Progenitor cell of endocrine pancreas (in vitro differentiated cells): Measurements from ENCODE around the gene CCDC122. TPM values are rescaled to one million over a fixed set of nuclear protein-coding genes. Genes with fewer than 3 reads are reported as not detected.

Experiments
- DNase-seq: peaks from one replicate; pipeline ENCODE4 v3.0.0; 2021; ENCODE audit warnings: low spot score; ENCODE audit not compliant: unreplicated experiment
- H3K27ac Mint-ChIP-seq: 2 replicates; pipeline ENCODE4 v1.8.0; 2021; ENCODE audit warnings: mild to moderate bottlenecking, moderate library complexity, mixed read lengths
- H3K27me3 Mint-ChIP-seq: 2 replicates; pipeline ENCODE4 v1.8.0; 2021; ENCODE audit warnings: mixed read lengths
- H3K36me3 Mint-ChIP-seq: 2 replicates; pipeline ENCODE4 v1.8.0; 2022; ENCODE audit warnings: mixed read lengths; ENCODE audit not compliant: insufficient read depth
- H3K4me1 Mint-ChIP-seq: 2 replicates; pipeline ENCODE4 v1.8.0; 2021; ENCODE audit warnings: low read depth, mixed read lengths
- H3K4me3 Mint-ChIP-seq: 2 replicates; pipeline ENCODE4 v1.8.0; 2021; ENCODE audit warnings: low read depth, mild to moderate bottlenecking, moderate library complexity, mixed read lengths
- H3K9me3 Mint-ChIP-seq: 2 replicates; pipeline ENCODE4 v1.8.0; 2021; ENCODE audit warnings: low read depth, mixed read lengths
- total RNA-seq: library from RNA; stranded (reverse); gene quantifications from 2 replicates; pipeline ENCODE4 v1.2.1, GENCODE V29; 2021
- TF ChIP-seq, protein P1 (sequence below): fragments of 200-600 bp; sonication (generic); IDR thresholded peaks from one replicate; pipeline ENCODE4 v1.5.0; 2021; ENCODE audit warnings: antibody characterized with exemption, mild to moderate bottlenecking; ENCODE audit not compliant: unreplicated experiment

The CCDC122 gene
- total RNA-seq, 1 donor from 2014 or later = 12.4 TPM

DNA sequence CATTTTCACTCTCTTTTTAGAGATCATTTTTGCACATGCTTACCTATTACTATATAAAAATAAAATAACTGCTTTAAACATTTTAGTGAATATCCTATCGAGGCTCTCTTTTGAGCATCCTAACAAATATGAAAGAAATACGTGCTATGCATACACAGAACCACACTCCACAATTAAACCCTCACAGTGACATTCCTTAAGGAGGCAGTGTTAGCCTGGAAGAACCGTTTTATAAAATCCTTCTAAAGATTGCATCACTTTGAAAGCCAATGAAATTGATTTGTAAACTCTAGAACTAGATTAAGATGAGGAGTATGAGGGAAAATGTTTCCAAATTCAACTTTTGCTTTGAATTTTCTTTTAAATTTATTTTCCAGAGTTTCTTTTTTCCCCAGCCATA lies 81.7 kb downstream of the CCDC122 start:
- peaks cover 9% of the 10 kb centered on the region for H3K4me1 Mint-ChIP-seq
- H3K36me3 Mint-ChIP-seq = peaks cover 2% of the 10 kb centered on the region
- H3K4me3 Mint-ChIP-seq = no peak overlapping the region
- no peaks in the 10 kb centered on the region for H3K9me3 Mint-ChIP-seq
- TF ChIP-seq, protein P1, sequence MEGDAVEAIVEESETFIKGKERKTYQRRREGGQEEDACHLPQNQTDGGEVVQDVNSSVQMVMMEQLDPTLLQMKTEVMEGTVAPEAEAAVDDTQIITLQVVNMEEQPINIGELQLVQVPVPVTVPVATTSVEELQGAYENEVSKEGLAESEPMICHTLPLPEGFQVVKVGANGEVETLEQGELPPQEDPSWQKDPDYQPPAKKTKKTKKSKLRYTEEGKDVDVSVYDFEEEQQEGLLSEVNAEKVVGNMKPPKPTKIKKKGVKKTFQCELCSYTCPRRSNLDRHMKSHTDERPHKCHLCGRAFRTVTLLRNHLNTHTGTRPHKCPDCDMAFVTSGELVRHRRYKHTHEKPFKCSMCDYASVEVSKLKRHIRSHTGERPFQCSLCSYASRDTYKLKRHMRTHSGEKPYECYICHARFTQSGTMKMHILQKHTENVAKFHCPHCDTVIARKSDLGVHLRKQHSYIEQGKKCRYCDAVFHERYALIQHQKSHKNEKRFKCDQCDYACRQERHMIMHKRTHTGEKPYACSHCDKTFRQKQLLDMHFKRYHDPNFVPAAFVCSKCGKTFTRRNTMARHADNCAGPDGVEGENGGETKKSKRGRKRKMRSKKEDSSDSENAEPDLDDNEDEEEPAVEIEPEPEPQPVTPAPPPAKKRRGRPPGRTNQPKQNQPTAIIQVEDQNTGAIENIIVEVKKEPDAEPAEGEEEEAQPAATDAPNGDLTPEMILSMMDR = no peak
- no peak for DNase-seq
- H3K27ac Mint-ChIP-seq = no peak overlapping the region
- no peaks in the 10 kb centered on the region for H3K27me3 Mint-ChIP-seq

DNA sequence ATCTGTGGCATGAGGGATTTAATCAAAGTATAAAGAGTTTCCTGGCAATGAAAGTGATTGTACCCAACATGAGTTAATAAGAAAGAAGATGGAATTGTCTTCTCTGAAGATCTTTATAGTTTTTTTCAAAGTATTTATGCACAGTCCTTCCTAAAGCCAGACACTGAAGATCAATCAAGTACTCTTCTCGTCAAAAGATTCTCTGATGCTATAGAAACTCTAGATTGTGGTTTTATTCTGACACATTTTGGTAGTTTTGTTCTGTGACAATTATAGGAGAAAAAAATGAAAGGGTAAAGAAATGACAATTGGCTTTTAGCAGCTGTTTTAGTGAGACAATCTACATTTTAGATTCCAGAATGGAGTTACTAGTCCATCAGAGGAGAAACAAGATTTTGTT lies 82.4 kb downstream of the CCDC122 start:
- Mint-ChIP-seq H3K27me3 (no peaks in the 10 kb centered on the region), H3K27ac (no peak overlapping the region), H3K36me3 (peaks cover 2% of the 10 kb centered on the region), H3K9me3 (no peaks in the 10 kb centered on the region), H3K4me3 (no peak overlapping the region), H3K4me1 (peaks cover 9% of the 10 kb centered on the region)
- TF ChIP-seq, protein P1 = no peak
- no peak for DNase-seq

DNA sequence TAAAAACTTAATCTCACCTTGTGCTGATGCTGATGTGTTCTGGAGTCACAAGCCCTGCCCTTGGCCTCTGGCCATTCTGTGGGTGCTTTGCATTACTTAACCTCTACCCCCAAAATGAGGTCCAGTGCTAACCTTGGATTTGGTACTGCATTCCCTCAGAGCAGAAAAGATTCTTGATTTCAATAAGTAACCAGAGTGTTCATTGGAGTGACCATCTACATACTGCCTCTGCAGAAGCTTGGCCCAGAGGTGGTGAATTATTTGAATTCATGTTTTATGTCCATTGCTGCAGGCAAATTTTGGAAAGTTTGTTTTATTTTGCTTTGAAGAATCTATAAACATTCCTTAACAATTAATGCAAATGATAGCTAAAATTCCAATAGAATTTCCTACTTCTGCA lies 85.1 kb downstream of the CCDC122 start:
- Mint-ChIP-seq H3K27ac (peak overlapping the region; percentile 82), H3K36me3 (peaks cover 2% of the 10 kb centered on the region), H3K4me1 (peaks cover 6% of the 10 kb centered on the region), H3K27me3 (peaks cover 4% of the 10 kb centered on the region), H3K4me3 (no peak overlapping the region), H3K9me3 (no peaks in the 10 kb centered on the region)
- TF ChIP-seq, protein P1 = no peak
- no peak for DNase-seq

DNA sequence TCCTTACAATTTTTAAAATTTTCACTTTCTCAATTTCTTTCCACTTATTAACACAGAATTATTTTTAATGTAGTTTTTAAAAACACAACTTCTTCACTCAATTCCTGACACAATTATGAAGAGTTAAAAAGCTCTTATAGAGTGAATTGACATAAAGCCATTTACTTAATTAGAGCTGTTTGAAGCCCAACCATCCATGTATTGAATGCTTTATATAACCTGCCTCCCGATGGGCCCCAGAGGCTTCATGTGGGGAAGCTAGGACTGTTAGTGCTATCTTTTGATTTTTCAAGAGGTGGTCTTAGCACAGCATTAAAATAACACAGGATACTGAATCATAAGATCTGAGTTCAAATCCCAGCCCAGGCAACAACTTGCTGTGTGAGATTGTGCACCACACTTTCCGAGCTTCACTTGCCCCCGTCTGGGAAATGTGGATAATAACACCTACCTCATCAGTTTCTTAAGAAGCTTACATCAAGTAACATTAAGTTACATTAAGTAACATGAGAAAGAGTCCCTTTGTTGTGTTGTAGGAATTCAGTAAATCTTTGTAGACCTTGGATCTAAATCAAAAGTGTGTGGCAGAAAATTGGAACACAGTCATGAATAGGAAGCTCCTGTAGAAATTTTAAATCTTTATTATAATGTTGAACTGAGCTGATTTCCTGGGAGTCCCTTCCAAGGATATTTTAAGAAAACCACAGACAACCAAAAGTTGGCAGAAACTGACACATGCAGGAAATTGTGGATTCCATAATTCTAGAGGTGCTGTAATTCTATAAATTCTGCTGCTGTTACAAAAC lies 87.3 kb downstream of the CCDC122 start:
- no peak overlapping the region for H3K4me3 Mint-ChIP-seq
- TF ChIP-seq, protein P1 = no peak
- no peak for DNase-seq
- H3K27me3 Mint-ChIP-seq = peaks cover 16% of the 10 kb centered on the region
- peaks cover 2% of the 10 kb centered on the region for H3K36me3 Mint-ChIP-seq
- no peak overlapping the region for H3K27ac Mint-ChIP-seq
- no peaks in the 10 kb centered on the region for H3K9me3 Mint-ChIP-seq
- peaks cover 6% of the 10 kb centered on the region for H3K4me1 Mint-ChIP-seq

DNA sequence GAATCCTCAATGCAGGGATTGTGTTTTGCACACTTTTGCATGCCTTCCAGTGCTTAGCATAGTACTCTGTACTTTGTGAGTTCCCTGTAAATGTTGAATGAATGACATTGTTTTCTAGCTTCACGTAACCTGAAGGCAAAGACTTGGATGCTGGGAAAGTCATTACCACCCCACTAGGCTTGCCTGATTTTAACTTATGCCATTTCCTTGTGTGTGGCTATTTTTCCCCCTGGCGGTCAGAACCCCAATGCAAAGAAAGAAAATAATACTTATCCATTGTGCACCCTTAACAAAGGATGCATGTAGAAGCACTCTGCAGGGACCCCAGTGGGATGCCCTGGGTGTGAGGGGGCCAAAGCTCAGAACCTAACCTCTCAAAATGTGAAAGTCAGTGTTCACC lies 91.5 kb downstream of the CCDC122 start:
- Mint-ChIP-seq H3K27ac (peak overlapping the region; percentile 60), H3K36me3 (no peaks in the 10 kb centered on the region), H3K27me3 (peaks cover 23% of the 10 kb centered on the region), H3K9me3 (no peaks in the 10 kb centered on the region), H3K4me1 (peaks cover 6% of the 10 kb centered on the region), H3K4me3 (peak overlapping the region; percentile 76)
- TF ChIP-seq, protein P1 = no peak
- DNase-seq = no peak
